Gastrocnemius medialis (tissue), 4 donors: ENCODE measurements around the gene CERK.

Source experiments
- CTCF ChIP-seq, 5 experiments: fragments of 450-650 bp in 3 of 5; fragments of 200-600 bp in 2 of 5; sonication (generic) in 2 of 5; IDR thresholded peaks in 4 of 5; conservative IDR thresholded peaks in 1 of 5; 1 replicate in 4 of 5; 2 replicates in 1 of 5; pipeline ENCODE4 v1.5.1; 2016 to 2019; ENCODE audit warnings: antibody characterized with exemption in 5 of 5, mild to moderate bottlenecking in 3 of 5, moderate library complexity in 3 of 5
- POLR2A ChIP-seq, 2 donors: fragments of 450-650 bp; IDR thresholded peaks; one replicate each; pipeline ENCODE4 v1.6.1; 2017; ENCODE audit warnings: antibody characterized with exemption in 2 of 2, mild to moderate bottlenecking in 2 of 2, moderate library complexity in 2 of 2

GRCh38 chr22:46678785-46679700, 59.0 kb downstream of the CERK start:
- no peak for TF ChIP-seq CTCF (IDR thresholded peaks at IDR 0.05 in 4 of 5, conservative IDR thresholded peaks at IDR 0.05 in 1 of 5)
- TF ChIP-seq POLR2A (IDR thresholded peaks at IDR 0.05), result no peak
